Liver (tissue), 9 donors: ENCODE measurements around the gene TEDC1. TPM values are rescaled to one million over a fixed set of nuclear protein-coding genes. Genes with fewer than 3 reads are reported as not detected.

ENCODE experiments used
- DNase-seq: peaks from one replicate; pipeline ENCODE4 v3.0.0-alpha.2; 2017; ENCODE audit warnings: low spot score
- H3K27ac ChIP-seq, 2 donors: one replicate each; pipeline ENCODE4 v1.7.0; 2013; ENCODE audit warnings: inconsistent platforms in 2 of 2, low read length in 2 of 2, control low read depth in 1 of 2, low read depth in 1 of 2, mild to moderate bottlenecking in 1 of 2
- H3K27me3 ChIP-seq, 4 donors: one replicate each; pipeline versions ENCODE4 v1.6.1 to v1.7.0; 2013; ENCODE audit warnings: low read length in 3 of 4, inconsistent platforms in 1 of 4, mild to moderate bottlenecking in 1 of 4, moderate library complexity in 1 of 4; ENCODE audit not compliant: control insufficient read depth in 4 of 4, insufficient read depth in 4 of 4
- H3K36me3 ChIP-seq, 4 donors: one replicate each; pipeline versions ENCODE4 v1.6.1 to v1.7.0; 2013; ENCODE audit warnings: low read length in 3 of 4, mild to moderate bottlenecking in 3 of 4, low read depth in 1 of 4, moderate library complexity in 1 of 4; ENCODE audit not compliant: control insufficient read depth in 4 of 4, insufficient read depth in 3 of 4
- H3K4me1 ChIP-seq, 4 donors: one replicate each; pipeline versions ENCODE4 v1.6.1 to v1.7.0; 2013; ENCODE audit warnings: low read length in 3 of 4, mild to moderate bottlenecking in 3 of 4, moderate library complexity in 1 of 4; ENCODE audit not compliant: control insufficient read depth in 4 of 4, insufficient read depth in 4 of 4
- H3K4me3 ChIP-seq, 3 donors: one replicate each; pipeline versions ENCODE4 v1.6.1 to v1.7.0; 2013; ENCODE audit warnings: low read length in 3 of 3, control low read depth in 1 of 3, low read depth in 1 of 3, mild to moderate bottlenecking in 1 of 3
- H3K9ac ChIP-seq, 2 donors: one replicate each; pipeline ENCODE4 v1.7.0; 2013; ENCODE audit warnings: low read length in 2 of 2, mild to moderate bottlenecking in 2 of 2, moderate library complexity in 2 of 2, control low read depth in 1 of 2, low read depth in 1 of 2
- H3K9me3 ChIP-seq, 4 donors: one replicate each; pipeline versions ENCODE4 v1.6.1 to v1.7.0; 2013; ENCODE audit warnings: low read length in 3 of 4; ENCODE audit not compliant: control insufficient read depth in 4 of 4
- CTCF ChIP-seq: fragments of 150-350 bp; IDR thresholded peaks from 2 replicates; pipeline ENCODE4 v1.5.1; 2017; ENCODE audit warnings: improper control_type of control experiment, low read depth, low read length; ENCODE audit not compliant: missing input control
- EGR1 ChIP-seq, 2 donors: IDR thresholded peaks; 2 replicates each; pipeline ENCODE4 v1.6.1; 2016 to 2018; ENCODE audit warnings: antibody characterized with exemption in 2 of 2, low read depth in 2 of 2
- FOXA1 ChIP-seq: IDR thresholded peaks from 2 replicates; pipeline ENCODE4 v1.6.1; 2016; ENCODE audit warnings: antibody characterized with exemption
- GABPA ChIP-seq, 2 donors: IDR thresholded peaks in 1 of 2; conservative IDR thresholded peaks in 1 of 2; 2 replicates each; pipeline ENCODE4 v1.6.1; 2016; ENCODE audit warnings: antibody characterized with exemption in 2 of 2, mild to moderate bottlenecking in 1 of 2, moderate library complexity in 1 of 2
- HNF4A ChIP-seq, 2 donors: conservative IDR thresholded peaks; 2 replicates each; pipeline ENCODE4 v1.6.1; 2016; ENCODE audit warnings: antibody characterized with exemption in 2 of 2, mild to moderate bottlenecking in 2 of 2
- MAX ChIP-seq: IDR thresholded peaks from 2 replicates; pipeline ENCODE4 v1.6.1; 2016; ENCODE audit warnings: antibody characterized with exemption
- RAD21 ChIP-seq, 2 donors: IDR thresholded peaks; 2 replicates each; pipeline ENCODE4 v1.6.1; 2016; ENCODE audit warnings: antibody characterized with exemption in 2 of 2, mild to moderate bottlenecking in 2 of 2
- RXRA ChIP-seq, 2 donors: IDR thresholded peaks; 2 replicates each; pipeline ENCODE4 v1.6.1; 2017 to 2018; ENCODE audit warnings: antibody characterized with exemption in 2 of 2, mild to moderate bottlenecking in 1 of 2
- SP1 ChIP-seq: IDR thresholded peaks from 2 replicates; pipeline ENCODE4 v1.6.1; 2018; ENCODE audit warnings: antibody characterized with exemption, mild to moderate bottlenecking
- TAF1 ChIP-seq: conservative IDR thresholded peaks from 2 replicates; pipeline ENCODE4 v1.6.1; 2016; ENCODE audit warnings: antibody characterized with exemption, mild to moderate bottlenecking
- YY1 ChIP-seq: IDR thresholded peaks from 2 replicates; pipeline ENCODE4 v1.6.1; 2016; ENCODE audit warnings: antibody characterized with exemption, mild to moderate bottlenecking
- WGBS: extraction: QIAGEN DNeasy Blood & Tissue Kit; methylation state at CpG from one replicate; pipeline ENCODE4 v1.1.7; 2013; 5-methylcytosine and 5-hydroxymethylcytosine counted together
- polyA plus RNA-seq, 2 donors: library from polyadenylated mRNA; stranded (reverse) in 1 of 2; unstranded in 1 of 2; fragments of 200-250 nt in 1 of 2; fragments of >200 nt in 1 of 2; fragmentation: Nextera tagmentation in 1 of 2; extraction: Ambion mirVana in 1 of 2; gene quantifications; one replicate each; pipeline versions ENCODE4 v1.2.1 to v1.2.3, GENCODE V29; 2013 to 2015
- total RNA-seq, 2 donors: library from RNA; depleted of rRNA; stranded (reverse); fragments of >200 nt; gene quantifications; one replicate each; pipeline ENCODE4 v1.2.3, GENCODE V29; 2014
- TF ChIP-seq, protein P1 (sequence below): IDR thresholded peaks from 2 replicates; pipeline ENCODE4 v1.6.1; 2016; ENCODE audit warnings: antibody characterized with exemption
- TF ChIP-seq, protein P2 (sequence below): IDR thresholded peaks from 2 replicates; pipeline ENCODE4 v1.6.1; 2016; ENCODE audit warnings: antibody characterized with exemption
- donor health status: healthy.
- donor health status: healthy.
- donor health status: healthy.
- donor health status: healthy.
- donor health status: healthy.

The TEDC1 gene
- total and polyA plus RNA-seq, 4 donors, result 0.97 to 7.5 (median 3.2) TPM

- H3K9ac ChIP-seq, result no peak overlapping the region
- no peak for DNase-seq
- H3K36me3 ChIP-seq, result peaks cover 0 to 1% (median 0%) of the 10 kb centered on the region in 4 donors
- no peak overlapping the region for H3K27ac ChIP-seq
- no peaks in the 10 kb centered on the region for H3K9me3 ChIP-seq
- peaks cover 10 to 56% (median 31%) of the 10 kb centered on the region in 4 donors for H3K4me1 ChIP-seq
- TF ChIP-seq TAF1 (no peak), RAD21 (IDR thresholded peaks at IDR 0.05) (no peak), EGR1 (IDR thresholded peaks at IDR 0.05; ENCODE audit: low read depth in 2 of 2) (no peak), HNF4A (conservative IDR thresholded peaks at IDR 0.05) (no peak), SP1 (no peak), RXRA (IDR thresholded peaks at IDR 0.05) (no peak), YY1 (no peak), GABPA (IDR thresholded peaks at IDR 0.05 in 1 of 2, conservative IDR thresholded peaks at IDR 0.05 in 1 of 2) (no peak), FOXA1 (no peak), MAX (no peak)
- TF ChIP-seq, protein P1, sequence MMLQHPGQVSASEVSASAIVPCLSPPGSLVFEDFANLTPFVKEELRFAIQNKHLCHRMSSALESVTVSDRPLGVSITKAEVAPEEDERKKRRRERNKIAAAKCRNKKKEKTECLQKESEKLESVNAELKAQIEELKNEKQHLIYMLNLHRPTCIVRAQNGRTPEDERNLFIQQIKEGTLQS, result no peak
- TF ChIP-seq, protein P2, sequence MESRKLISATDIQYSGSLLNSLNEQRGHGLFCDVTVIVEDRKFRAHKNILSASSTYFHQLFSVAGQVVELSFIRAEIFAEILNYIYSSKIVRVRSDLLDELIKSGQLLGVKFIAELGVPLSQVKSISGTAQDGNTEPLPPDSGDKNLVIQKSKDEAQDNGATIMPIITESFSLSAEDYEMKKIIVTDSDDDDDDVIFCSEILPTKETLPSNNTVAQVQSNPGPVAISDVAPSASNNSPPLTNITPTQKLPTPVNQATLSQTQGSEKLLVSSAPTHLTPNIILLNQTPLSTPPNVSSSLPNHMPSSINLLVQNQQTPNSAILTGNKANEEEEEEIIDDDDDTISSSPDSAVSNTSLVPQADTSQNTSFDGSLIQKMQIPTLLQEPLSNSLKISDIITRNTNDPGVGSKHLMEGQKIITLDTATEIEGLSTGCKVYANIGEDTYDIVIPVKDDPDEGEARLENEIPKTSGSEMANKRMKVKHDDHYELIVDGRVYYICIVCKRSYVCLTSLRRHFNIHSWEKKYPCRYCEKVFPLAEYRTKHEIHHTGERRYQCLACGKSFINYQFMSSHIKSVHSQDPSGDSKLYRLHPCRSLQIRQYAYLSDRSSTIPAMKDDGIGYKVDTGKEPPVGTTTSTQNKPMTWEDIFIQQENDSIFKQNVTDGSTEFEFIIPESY, result no peak
- no peaks in the 10 kb centered on the region for H3K27me3 ChIP-seq
- WGBS, result 66% methylated on average over 20 of the region's 20 CpGs
- no peak overlapping the region for H3K4me3 ChIP-seq
These were observed 2.1 kb upstream of the TEDC1 start for GRCh38 chr14:105488781-105489541.

DNA sequence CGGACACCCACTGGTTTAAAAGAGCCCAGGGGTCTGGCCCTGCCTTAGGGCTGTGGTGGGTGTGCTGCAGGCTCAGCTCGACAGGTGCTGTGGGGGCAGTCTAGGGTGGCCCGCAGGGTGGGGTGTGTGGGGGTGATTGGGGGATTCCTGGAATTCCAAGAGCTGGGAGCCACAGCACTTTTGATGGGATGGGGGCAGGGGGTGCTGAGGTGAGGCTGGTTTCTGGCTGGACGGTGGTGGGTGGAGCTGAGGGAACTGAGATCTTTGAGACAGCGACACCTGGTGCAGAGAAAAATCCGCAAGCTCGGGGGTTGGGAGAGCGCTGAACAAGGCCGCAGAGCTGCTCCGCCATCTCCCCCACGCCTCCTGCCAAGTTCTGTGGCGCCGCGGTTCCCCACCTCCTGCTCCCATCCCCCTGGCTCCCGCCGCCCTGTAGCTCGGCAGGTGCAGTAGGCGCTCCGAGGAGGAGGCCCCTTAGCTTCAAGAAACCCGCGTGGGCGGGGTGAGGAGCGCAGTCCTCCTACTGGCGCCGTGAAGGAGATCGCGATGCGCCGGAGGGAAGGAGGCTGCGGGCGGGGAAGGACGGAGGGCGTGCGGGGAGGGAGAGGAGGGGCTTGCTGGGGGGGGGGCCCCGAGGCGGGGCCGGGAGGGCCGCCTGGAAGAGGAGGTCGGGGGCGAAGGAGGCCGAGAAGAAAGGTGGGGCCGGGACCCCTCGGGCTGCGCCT is 1.3 kb upstream of the TEDC1 start:
- DNase-seq, result peak; percentile 78
- 2% methylated on average over 43 of the region's 44 CpGs for whole genome bisulfite sequencing
- H3K4me1 ChIP-seq, result peaks cover 10 to 64% (median 39%) of the 10 kb centered on the region in 4 donors
- H3K36me3 ChIP-seq, result no peaks in the 10 kb centered on the region
- H3K9ac ChIP-seq, result no peak overlapping the region
- H3K9me3 ChIP-seq, result no peaks in the 10 kb centered on the region
- peak overlapping the region in 2 of 3 donors; percentile 57 to 65 for H3K4me3 ChIP-seq
- H3K27ac ChIP-seq, result peak overlapping the region; percentile 74 to 83
- TF ChIP-seq RAD21 (IDR thresholded peaks at IDR 0.05), result peak; percentile 69 to 79
- TF ChIP-seq CTCF, result peak; percentile 75
- TF ChIP-seq EGR1 (IDR thresholded peaks at IDR 0.05; ENCODE audit: low read depth in 2 of 2), result no peak
- no peaks in the 10 kb centered on the region for H3K27me3 ChIP-seq
